ENCODE results near the gene MACO1.

The MACO1 gene

GRCh38 chr1:25527226-25527846, 96.6 kb downstream of the MACO1 start:
- DNase-seq: no peak

DNA sequence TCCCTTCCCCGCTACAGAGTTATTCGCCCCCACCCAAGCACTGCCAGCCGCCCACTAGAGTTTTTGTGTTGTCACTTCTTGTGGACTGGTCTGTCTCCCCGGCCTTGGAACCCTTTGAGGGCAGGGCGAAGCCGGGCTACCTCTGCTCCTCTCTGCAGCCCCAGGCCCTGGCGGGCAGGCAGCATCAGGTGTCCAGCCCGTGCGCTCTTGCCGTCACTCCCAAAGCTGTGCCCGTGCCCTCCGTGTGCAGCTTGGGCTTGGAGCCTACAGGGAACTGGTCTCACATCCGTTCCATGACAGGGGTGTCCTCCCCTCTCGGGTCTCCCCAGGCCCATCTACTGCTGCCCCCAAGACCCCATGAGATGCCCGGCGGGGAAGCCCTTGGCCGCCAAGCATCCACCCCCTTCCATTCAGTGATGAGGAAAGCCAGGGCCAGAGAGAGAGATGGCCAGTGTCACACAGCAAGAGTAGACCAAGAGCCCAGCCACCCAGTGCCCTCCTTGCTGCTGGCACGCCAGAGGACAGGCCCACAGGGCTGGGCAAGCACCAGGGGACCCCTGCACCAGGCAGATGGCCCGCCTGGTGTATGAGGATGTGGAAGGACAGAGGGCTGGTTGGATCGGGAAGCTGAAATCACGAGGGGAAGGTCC, 97.4 kb downstream of the MACO1 start:
- no peak for DNase-seq

DNA sequence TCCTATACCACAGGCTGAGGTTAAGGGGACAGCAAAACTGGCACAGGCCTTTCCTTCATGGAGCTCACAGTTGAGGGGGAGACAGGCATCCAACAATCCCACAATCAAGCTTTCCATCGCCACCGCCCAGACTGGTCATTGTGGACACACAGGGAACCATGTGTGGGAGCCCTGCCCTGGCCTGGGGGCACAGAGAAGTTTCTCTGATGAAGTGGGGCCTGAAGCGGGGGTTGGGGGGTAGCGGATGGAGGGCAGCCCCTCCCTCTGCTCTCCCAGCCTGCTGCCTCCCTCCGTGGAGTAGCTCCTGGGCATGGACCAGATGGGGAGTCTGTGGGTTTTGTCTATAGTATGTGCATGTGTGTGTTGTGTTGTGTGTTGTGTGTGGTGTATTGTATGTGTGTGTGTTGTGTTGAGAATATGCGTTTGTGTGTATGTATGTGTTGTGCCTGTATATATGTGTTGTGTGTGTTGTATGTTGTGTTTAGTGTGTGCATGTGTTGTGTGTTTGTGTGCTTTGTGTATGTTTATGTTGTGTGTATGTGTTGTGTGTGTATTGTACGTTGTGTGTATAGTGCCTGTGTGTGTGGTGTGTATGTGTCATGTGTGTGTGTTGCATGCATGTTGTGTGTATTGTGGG, 98.3 kb downstream of the MACO1 start:
- no peak for DNase-seq

DNA sequence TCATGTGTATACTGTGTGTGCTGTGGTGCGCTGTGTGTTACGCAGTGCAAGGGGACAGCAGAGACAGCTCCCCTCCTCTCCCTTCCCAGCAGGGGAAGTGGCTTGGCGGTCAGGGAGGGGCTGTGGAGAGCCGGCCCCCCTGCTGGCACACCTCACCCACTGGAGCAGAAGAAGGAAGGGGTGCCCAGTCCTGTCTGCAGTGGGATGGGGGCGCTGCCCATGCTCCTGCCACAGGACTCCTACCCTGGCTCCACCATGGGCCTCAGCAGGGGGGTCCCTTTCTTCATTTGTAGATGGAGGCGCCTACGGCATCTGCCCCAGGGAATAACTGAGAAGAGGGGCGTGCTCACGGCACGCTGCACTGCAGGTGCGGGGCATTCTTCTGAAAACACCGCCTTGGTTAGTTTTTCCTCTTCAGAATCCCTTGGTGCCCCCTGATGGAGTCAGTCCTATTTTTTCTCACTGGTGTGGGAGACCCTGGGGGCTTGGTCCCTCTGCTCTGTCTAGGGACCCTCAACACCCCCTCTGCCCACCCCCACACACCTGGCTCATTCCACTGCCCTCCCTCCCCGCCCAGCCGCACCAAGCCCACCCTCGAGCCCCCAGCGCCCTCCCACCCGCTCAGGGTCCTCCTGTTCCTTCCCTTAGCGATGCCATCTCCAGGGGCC, 99.0 kb downstream of the MACO1 start:
- DNase-seq: no peak

DNA sequence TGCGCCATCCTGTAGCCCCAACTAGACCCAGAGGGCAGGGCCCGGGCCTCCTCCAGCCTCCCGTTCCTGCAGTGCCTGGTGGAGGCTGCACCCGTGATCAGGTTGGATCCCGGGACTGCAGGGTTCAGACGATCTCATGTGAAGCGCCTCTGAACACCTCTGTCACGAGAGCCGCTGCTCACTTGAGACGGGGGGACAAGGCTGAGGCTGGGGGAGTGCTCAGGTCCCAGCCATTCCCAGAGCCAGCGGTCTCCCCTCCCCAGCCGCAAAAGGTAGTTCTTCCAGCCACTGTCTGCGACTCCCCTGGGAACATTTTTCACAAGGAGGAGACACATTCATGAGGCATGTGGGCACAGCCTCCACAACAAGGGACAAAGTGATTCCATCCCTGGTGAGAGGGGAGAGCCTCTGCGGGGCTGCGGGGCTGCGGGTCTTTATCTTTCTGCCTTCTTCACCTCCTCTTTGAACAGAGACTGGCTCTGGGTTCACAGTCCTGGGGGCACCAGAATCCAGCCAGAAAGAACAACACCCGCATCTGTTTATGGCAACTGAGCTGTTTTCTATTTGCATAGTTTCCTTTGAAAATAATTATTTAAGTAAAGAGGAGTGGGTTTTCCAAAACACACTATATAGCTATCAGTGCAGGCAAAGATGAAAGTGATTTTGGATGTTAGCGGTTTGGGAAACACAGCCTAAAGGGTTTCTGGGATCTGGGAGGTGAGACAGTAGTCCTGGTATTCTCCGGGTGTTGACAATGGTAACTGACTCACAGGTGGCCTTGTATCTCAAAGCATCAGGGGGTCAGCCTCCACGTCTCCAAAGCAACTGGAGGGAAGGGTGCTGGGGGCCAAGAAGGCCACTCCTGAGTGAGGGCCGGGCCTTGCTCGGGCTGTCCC, 99.7 kb downstream of the MACO1 start:
- DNase-seq: no peak

- no peak for DNase-seq
Measured at GRCh38 chr1:25531082-25531461, 100.4 kb downstream of the MACO1 start.

- DNase-seq: no peak
Measured at GRCh38 chr1:25532970-25533369, 102.3 kb downstream of the MACO1 start.

DNA sequence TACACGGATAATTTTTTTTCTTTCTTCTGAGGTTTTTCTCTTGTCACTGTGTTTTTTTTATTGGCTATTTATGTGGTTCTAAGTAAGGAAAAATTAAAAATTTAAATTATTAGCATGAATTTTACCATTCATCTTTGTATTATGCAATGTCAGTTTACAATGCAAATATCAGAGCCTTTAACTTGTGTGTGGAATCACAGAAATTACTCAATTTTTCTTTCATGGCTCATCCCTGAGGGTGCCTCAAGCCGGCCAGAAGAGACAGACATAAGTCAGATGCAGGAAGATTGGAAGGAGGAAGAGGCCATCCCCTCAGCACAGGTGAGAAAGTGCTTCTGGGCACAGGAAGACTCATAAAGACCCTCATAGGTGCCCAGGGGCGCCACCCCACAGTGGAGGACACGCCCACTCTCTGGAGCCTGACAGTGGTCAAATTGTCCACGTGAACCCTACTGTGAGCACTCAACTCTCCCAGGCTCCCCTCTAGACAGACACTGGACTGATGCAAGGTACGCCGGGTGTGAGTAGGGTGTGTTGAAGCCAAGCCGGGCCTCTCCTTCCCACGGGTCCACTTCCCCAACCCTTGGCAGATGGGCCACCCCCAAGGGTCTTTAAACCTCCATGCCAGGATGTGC, 103.2 kb downstream of the MACO1 start:
- no peak for DNase-seq

DNA sequence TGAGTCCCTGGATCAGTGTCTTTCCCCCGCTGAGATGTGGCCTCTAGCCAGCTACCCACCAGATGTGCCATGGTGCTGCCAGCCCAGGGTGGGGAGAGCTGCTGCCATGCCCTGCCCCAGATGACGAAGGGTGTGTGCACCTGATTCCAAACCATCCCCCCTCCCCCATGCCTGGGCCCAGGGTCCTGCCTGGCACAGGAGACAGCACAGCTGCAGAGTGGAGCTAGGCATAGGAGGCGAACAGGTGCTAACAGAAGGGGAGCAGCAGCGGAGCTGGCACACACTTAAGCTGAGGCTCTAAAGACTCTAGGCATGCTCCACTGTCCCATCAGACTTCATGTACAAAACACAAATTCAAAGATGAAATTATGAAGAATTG, 103.7 kb downstream of the MACO1 start:
- DNase-seq: no peak

GRCh38 chr1:25536124-25536523, 105.4 kb downstream of the MACO1 start:
- no peak for DNase-seq

DNA sequence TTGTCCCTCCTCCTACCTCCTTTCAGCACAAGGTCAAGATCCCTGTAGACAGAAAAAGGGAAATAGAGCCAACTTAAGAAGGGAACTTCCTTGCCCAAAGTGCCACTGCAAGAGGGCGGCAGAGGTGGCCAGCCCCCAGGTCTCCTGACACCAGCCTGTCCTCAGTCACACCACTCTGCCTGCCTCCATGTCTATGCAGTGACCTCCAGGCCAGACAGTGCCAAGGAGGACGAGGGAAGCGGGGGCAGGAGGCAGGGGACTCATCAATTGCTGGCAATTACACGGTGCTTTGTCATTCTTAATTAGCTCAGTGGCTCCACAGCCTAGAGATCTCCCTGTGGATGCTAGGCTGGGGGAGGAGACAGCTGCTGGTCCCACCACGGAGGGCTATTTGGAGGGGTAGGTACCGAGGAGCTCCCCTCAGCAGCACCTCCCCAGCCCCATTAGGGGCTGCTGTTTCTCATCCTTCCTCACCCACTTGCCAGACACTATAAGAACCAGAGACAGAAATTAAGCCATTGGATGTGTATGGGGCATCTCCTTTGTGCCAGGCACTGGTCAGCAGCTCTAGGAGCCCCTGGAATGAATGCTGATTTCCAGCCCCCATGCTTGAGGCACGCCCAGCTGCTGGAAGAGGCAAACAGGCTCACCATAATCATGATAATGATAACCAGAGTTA, 106.6 kb downstream of the MACO1 start:
- no peak for DNase-seq

GRCh38 chr1:25538191-25538767, 107.6 kb downstream of the MACO1 start:
- DNase-seq: no peak

DNA sequence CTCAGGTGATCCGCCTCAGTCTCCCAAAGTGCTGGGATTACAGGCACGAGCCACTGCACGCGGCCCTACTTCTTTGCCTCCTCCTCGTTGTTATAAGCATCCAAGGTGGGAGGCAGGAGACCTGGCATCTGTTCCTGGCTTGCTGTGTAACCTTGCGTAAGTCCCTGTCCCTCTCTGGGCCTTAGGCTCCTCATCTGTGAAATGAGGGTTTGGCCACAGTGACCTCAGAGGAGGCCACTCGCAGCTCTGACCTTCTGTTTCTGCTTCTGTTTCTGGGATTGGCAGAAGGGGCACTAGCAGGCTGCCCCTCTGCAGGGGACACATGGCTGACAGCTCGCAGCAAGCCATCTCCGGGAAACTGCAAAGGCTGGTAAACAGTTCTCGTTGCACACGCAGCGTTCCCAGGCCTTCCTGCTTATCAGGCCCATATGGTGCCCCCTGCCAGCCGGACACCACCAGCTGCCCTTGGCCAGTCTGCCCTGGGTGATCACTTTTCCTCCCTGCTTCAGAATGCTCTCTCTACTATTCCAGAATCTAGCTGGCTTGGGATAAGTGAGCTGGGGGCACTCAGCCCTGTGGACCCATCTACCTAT, 110.1 kb downstream of the MACO1 start:
- no peak for DNase-seq

- DNase-seq: no peak
Measured at GRCh38 chr1:25541425-25541824, 110.7 kb downstream of the MACO1 start.

DNA sequence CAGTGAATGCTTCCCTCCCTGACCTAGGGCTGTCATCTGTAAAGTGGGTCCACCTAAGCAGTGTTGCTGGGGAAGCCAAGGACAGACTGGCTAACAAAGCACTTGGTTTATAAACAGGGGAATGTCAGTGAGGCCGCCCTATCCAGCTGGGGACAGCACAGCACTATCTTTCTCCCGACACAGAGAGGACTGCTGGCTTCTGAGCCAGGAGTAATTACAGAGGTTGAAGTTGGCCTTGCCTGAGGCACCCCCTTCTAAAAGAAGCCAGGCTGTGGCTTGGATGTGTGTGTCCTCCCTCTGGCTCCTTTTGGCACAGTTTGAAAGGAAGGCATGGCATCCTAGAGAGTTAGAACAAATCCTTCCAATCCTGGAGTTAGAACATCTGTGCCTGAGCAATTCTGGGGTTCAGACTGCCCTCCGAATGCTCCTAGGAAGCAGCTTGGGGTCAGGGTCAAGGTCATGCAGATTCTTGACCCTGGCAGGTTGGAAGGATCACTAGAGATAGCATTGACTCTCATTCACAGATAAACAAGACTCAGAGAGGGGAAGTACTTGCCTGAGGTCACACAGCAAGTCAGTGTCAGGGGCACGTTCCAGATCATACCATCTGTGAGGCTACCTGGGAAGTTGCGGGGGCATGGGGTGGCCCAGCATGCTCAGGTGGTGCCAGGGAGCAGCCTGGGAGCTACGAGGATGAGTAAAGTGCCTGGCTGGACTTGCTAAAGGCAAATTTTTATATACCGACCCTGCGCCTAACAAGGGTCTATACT, 111.4 kb downstream of the MACO1 start:
- DNase-seq: no peak

GRCh38 chr1:25543005-25543424, 112.3 kb downstream of the MACO1 start:
- no peak for DNase-seq

DNA sequence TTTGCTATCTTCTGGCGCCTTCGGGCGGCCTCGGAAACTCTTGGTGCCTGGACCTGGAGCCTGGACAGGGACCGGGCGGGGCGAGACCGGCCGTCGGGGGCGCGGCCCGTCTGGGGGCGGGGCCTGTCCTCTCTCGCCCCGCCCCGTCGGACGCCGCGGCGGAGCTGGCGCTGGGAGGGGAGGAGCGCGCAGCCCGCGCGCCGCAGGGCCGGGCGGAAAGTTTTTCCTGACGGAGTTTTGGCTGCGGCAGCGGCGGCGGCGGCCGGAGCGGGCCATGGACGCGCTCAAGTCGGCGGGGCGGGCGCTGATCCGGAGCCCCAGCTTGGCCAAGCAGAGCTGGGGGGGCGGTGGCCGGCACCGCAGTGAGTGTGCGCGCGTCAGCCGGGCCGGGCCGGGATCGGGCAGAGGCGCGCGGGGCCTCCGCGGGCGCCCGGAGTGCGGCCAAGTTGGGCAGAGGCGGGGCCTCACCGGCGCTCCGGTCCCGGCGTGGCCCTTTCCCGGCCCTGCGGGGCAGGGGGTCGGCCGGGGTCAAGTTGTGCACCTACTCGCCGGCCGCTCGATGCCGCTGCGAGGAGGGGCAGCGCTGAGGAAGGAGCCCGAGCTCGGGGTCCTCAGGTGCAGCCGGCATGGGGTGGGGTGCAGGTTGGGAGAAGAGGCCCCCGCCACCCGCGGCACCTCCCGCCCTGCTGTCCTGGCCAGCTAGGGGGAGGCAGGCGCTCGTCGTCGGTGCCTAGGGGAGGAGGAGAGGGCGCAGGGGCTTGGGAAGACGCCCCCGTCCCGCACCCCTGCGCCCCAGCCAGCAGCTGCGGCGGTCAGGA, 112.9 kb downstream of the MACO1 start, which contains the start of gene LDLRAP1:
LDLRAP1 (plus strand) TSS at position 182 of the 818 bp plus-strand sequence; CDS start at position 275, 93 bp downstream.
- DNase-seq: no peak

DNA sequence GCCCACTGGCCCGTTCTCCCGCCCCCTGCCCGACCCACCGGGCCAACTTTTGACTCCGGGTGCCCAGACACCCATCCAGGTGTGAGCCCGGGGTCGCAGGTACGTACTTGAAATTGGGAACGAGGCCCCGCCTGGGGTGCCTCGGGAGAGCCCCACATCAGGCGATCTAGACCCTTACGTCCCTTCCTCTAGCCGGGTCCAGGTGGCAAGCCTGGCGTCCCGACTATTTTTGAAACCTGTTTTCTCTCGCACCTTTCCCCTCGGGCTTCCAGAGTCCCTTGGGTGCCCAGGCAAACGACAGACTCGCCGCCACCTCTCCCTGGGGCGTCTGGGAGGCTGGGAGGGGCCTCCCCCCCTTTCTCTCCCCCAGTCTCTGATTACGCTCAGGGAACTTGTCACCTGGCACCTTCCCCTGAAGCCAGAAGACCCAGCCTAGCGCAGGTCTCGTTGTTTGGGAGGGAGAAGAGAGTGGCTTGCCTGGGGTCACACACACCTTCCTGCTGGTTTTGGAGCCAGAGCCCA, 113.6 kb downstream of the MACO1 start:
- no peak for DNase-seq

DNA sequence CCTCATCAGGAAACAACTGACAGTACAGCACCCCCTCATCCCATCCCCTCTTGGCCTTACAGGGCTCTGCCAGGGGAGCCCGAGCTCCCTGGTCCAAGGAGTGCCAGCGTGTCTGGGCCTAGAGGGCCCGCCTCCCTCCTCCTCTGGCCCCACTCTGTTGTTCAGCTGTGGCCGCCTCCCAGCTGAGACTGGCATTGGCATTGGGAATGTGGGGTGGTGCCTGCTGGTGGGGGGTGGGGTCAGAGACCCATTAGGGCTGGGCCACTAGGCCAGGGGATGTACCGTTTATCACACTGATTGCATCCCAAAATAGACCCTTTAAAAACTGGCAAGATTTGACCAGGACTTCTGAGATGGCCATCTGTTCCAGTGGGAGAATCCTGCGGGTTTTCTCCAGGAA, 114.1 kb downstream of the MACO1 start:
- no peak for DNase-seq
